ENCODE data around the gene PHACTR1. TPM values are rescaled to one million over a fixed set of nuclear protein-coding genes. Genes with fewer than 3 reads are reported as not detected.

Gene PHACTR1
- total RNA-seq, 1 experiment from 2014 or later, result 0.05 TPM

- ChIA-PET POLR2A (no interaction called here), CTCF (no interaction called here)
- H3K27me3 ChIP-seq (ENCODE audit: control insufficient read depth, insufficient read depth, low read length), result no peaks in the 10 kb centered on the region
- H3K36me3 ChIP-seq (ENCODE audit: control insufficient read depth, insufficient read depth, low read length), result no peaks in the 10 kb centered on the region
- H3K4me1 ChIP-seq (ENCODE audit: control insufficient read depth, insufficient read depth, low read length), result no peaks in the 10 kb centered on the region
- H3K4me3 ChIP-seq (ENCODE audit: low read depth in 2 of 2, low read length in 2 of 2), result no peak overlapping the region
- intact Hi-C loops (cut with micrococcal nuclease; ENCODE audit: unreplicated experiment) (no loop called here), in situ Hi-C loops (cut with HindIII; ENCODE audit: low pct_unique_long_range_greater_than_20kb, low sequenced_read_pairs) (no loop called here)
- DNase-seq (ENCODE audit: low read depth, low spot score) (no peak), ATAC-seq (no peak)
- TF ChIP-seq POLR2AphosphoS5 (IDR thresholded peaks at IDR 0.05; ENCODE audit: low read depth, low read length) (no peak), TCF7L2 (IDR thresholded peaks at IDR 0.05; ENCODE audit: low read depth, low read length) (no peak), SIN3A (IDR thresholded peaks at IDR 0.05; ENCODE audit: borderline replicate concordance, insufficient read depth, low read depth, low read length) (no peak)
- TF ChIP-seq, protein P1, sequence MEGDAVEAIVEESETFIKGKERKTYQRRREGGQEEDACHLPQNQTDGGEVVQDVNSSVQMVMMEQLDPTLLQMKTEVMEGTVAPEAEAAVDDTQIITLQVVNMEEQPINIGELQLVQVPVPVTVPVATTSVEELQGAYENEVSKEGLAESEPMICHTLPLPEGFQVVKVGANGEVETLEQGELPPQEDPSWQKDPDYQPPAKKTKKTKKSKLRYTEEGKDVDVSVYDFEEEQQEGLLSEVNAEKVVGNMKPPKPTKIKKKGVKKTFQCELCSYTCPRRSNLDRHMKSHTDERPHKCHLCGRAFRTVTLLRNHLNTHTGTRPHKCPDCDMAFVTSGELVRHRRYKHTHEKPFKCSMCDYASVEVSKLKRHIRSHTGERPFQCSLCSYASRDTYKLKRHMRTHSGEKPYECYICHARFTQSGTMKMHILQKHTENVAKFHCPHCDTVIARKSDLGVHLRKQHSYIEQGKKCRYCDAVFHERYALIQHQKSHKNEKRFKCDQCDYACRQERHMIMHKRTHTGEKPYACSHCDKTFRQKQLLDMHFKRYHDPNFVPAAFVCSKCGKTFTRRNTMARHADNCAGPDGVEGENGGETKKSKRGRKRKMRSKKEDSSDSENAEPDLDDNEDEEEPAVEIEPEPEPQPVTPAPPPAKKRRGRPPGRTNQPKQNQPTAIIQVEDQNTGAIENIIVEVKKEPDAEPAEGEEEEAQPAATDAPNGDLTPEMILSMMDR (IDR thresholded peaks at IDR 0.05), result no peak
- TF ChIP-seq, protein P2, sequence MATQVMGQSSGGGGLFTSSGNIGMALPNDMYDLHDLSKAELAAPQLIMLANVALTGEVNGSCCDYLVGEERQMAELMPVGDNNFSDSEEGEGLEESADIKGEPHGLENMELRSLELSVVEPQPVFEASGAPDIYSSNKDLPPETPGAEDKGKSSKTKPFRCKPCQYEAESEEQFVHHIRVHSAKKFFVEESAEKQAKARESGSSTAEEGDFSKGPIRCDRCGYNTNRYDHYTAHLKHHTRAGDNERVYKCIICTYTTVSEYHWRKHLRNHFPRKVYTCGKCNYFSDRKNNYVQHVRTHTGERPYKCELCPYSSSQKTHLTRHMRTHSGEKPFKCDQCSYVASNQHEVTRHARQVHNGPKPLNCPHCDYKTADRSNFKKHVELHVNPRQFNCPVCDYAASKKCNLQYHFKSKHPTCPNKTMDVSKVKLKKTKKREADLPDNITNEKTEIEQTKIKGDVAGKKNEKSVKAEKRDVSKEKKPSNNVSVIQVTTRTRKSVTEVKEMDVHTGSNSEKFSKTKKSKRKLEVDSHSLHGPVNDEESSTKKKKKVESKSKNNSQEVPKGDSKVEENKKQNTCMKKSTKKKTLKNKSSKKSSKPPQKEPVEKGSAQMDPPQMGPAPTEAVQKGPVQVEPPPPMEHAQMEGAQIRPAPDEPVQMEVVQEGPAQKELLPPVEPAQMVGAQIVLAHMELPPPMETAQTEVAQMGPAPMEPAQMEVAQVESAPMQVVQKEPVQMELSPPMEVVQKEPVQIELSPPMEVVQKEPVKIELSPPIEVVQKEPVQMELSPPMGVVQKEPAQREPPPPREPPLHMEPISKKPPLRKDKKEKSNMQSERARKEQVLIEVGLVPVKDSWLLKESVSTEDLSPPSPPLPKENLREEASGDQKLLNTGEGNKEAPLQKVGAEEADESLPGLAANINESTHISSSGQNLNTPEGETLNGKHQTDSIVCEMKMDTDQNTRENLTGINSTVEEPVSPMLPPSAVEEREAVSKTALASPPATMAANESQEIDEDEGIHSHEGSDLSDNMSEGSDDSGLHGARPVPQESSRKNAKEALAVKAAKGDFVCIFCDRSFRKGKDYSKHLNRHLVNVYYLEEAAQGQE (IDR thresholded peaks at IDR 0.05; ENCODE audit: insufficient read depth in 1 of 2, low read depth in 2 of 2, low read length in 1 of 2), result no peak
- H3K9me3 ChIP-seq (ENCODE audit: control insufficient read depth, insufficient read depth, low read depth, low read length), result no peaks in the 10 kb centered on the region
- no peak overlapping the region for H3K27ac ChIP-seq (ENCODE audit: low read length)
- BruUV-seq (replicated peaks), result no TSS peak
Observed at GRCh38 chr6:13140980-13141379, 424.4 kb downstream of the PHACTR1 start.

DNA sequence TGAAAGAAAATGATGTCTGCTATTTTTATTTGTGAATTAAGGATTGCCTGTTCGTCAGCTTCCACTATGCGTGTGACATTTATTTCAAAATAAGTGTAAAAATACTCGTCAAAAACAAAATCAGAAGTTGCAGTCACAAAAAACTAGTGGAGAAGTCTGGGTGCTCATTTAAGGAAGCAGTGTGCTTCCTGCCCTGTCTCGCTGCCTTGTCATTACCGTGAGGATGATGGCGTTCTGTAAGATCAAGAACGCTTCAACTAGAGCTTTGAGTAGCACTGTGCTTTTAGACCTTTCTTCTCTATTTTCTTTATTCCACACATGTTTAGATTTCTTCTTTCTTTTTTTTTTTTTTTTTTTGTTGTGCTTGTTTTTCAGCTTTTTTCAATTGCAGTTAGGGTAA, 424.8 kb downstream of the PHACTR1 start:
- Histone ChIP-seq H3K36me3 (ENCODE audit: control insufficient read depth, insufficient read depth, low read length) (no peaks in the 10 kb centered on the region), H3K27ac (ENCODE audit: low read length) (no peak overlapping the region), H3K9me3 (ENCODE audit: control insufficient read depth, insufficient read depth, low read depth, low read length) (no peaks in the 10 kb centered on the region), H3K4me1 (ENCODE audit: control insufficient read depth, insufficient read depth, low read length) (no peaks in the 10 kb centered on the region), H3K27me3 (ENCODE audit: control insufficient read depth, insufficient read depth, low read length) (no peaks in the 10 kb centered on the region), H3K4me3 (ENCODE audit: low read depth in 2 of 2, low read length in 2 of 2) (no peak overlapping the region)
- intact Hi-C loops (cut with micrococcal nuclease; ENCODE audit: unreplicated experiment), result no loop called here
- DNase-seq (ENCODE audit: low read depth, low spot score) (no peak), ATAC-seq (no peak)
- TF ChIP-seq, protein P2 (IDR thresholded peaks at IDR 0.05; ENCODE audit: insufficient read depth in 1 of 2, low read depth in 2 of 2, low read length in 1 of 2), result no peak
- TF ChIP-seq TCF7L2 (IDR thresholded peaks at IDR 0.05; ENCODE audit: low read depth, low read length), result no peak
- TF ChIP-seq, protein P1 (IDR thresholded peaks at IDR 0.05), result no peak
- TF ChIP-seq POLR2AphosphoS5 (IDR thresholded peaks at IDR 0.05; ENCODE audit: low read depth, low read length), result no peak
- TF ChIP-seq SIN3A (IDR thresholded peaks at IDR 0.05; ENCODE audit: borderline replicate concordance, insufficient read depth, low read depth, low read length), result no peak
- BruUV-seq (replicated peaks), result no TSS peak
- CTCF ChIA-PET, result no interaction called here
- POLR2A ChIA-PET, result no interaction called here
- in situ Hi-C loops (cut with HindIII; ENCODE audit: low pct_unique_long_range_greater_than_20kb, low sequenced_read_pairs), result no loop called here
